ENCODE data around the gene TCF20. TPM values are rescaled to one million over a fixed set of nuclear protein-coding genes. Genes with fewer than 3 reads are reported as not detected.

TCF20 gene
- polyA plus RNA-seq, 4 donors: 26.2 to 32.6 (median 28.1) TPM

- no peak for DNase-seq (ENCODE audit: low read depth in 4 of 4, low spot score in 2 of 4)
Measured at GRCh38 chr22:42268852-42269410, 1.5 kb downstream of the TCF20 start.

GRCh38 chr22:42265321-42265720, 5.1 kb downstream of the TCF20 start:
- no peak for DNase-seq (ENCODE audit: low read depth in 4 of 4, low spot score in 2 of 4)

GRCh38 chr22:42263944-42264343, 6.5 kb downstream of the TCF20 start:
- no peak for DNase-seq (ENCODE audit: low read depth in 4 of 4, low spot score in 2 of 4)

GRCh38 chr22:42262964-42263363, 7.5 kb downstream of the TCF20 start:
- DNase-seq (ENCODE audit: low read depth in 4 of 4, low spot score in 2 of 4): no peak

GRCh38 chr22:42261296-42261695, 9.2 kb downstream of the TCF20 start:
- no peak for DNase-seq (ENCODE audit: low read depth in 4 of 4, low spot score in 2 of 4)

- DNase-seq (ENCODE audit: low read depth in 4 of 4, low spot score in 2 of 4): no peak
Measured at GRCh38 chr22:42258126-42258525, 12.3 kb downstream of the TCF20 start.

GRCh38 chr22:42257386-42257785, 13.1 kb downstream of the TCF20 start:
- DNase-seq (ENCODE audit: low read depth in 4 of 4, low spot score in 2 of 4): no peak

- DNase-seq (ENCODE audit: low read depth in 4 of 4, low spot score in 2 of 4): no peak
Measured at GRCh38 chr22:42256930-42257329, 13.5 kb downstream of the TCF20 start.

GRCh38 chr22:42256220-42256619, 14.2 kb downstream of the TCF20 start:
- DNase-seq (ENCODE audit: low read depth in 4 of 4, low spot score in 2 of 4): no peak

- no peak for DNase-seq (ENCODE audit: low read depth in 4 of 4, low spot score in 2 of 4)
Measured at GRCh38 chr22:42249831-42250230, 20.6 kb downstream of the TCF20 start.

- no peak for DNase-seq (ENCODE audit: low read depth in 4 of 4, low spot score in 2 of 4)
Measured at GRCh38 chr22:42248995-42249394, 21.5 kb downstream of the TCF20 start.

GRCh38 chr22:42247596-42247995, 22.9 kb downstream of the TCF20 start:
- no peak for DNase-seq (ENCODE audit: low read depth in 4 of 4, low spot score in 2 of 4)

- no peak for DNase-seq (ENCODE audit: low read depth in 4 of 4, low spot score in 2 of 4)
Measured at GRCh38 chr22:42243802-42244060, 26.7 kb downstream of the TCF20 start.

- DNase-seq (ENCODE audit: low read depth in 4 of 4, low spot score in 2 of 4): no peak
Measured at GRCh38 chr22:42236848-42237247, 33.6 kb downstream of the TCF20 start.

- DNase-seq (ENCODE audit: low read depth in 4 of 4, low spot score in 2 of 4): no peak
Measured at GRCh38 chr22:42236268-42236667, 34.2 kb downstream of the TCF20 start.

GRCh38 chr22:42233879-42234278, 36.6 kb downstream of the TCF20 start:
- DNase-seq (ENCODE audit: low read depth in 4 of 4, low spot score in 2 of 4): no peak

- no peak for DNase-seq (ENCODE audit: low read depth in 4 of 4, low spot score in 2 of 4)
Measured at GRCh38 chr22:42231929-42232328, 38.5 kb downstream of the TCF20 start.

- DNase-seq (ENCODE audit: low read depth in 4 of 4, low spot score in 2 of 4): no peak
Measured at GRCh38 chr22:42229455-42230149, 40.9 kb downstream of the TCF20 start.

- DNase-seq (ENCODE audit: low read depth in 4 of 4, low spot score in 2 of 4): no peak
Measured at GRCh38 chr22:42228483-42228882, 42.0 kb downstream of the TCF20 start.

GRCh38 chr22:42227435-42227834, 43.0 kb downstream of the TCF20 start:
- no peak for DNase-seq (ENCODE audit: low read depth in 4 of 4, low spot score in 2 of 4)

GRCh38 chr22:42225841-42226240, 44.6 kb downstream of the TCF20 start:
- DNase-seq (ENCODE audit: low read depth in 4 of 4, low spot score in 2 of 4): no peak

- no peak for DNase-seq (ENCODE audit: low read depth in 4 of 4, low spot score in 2 of 4)
Measured at GRCh38 chr22:42222140-42222539, 48.3 kb downstream of the TCF20 start.

All from left renal cortex interstitium (tissue), 4 donors.